SK-N-SH treated with all-trans-retinoic acid at 6 μM for 48 hours (cell line): ENCODE data around the gene MNAT1.

Experiments
- ESRRG ChIP-seq: fragments of 250-450 bp; sonication (Bioruptor Pico); IDR thresholded peaks from 2 replicates; pipeline ENCODE4 v1.6.1; 2021; ENCODE audit warnings: mild to moderate bottlenecking
- ISL1 ChIP-seq: fragments of 250-450 bp; sonication (Bioruptor Pico); IDR thresholded peaks from 2 replicates; pipeline ENCODE4 v2.1.2; 2022; ENCODE audit warnings: mild to moderate bottlenecking, moderate library complexity
- PPARA ChIP-seq: fragments of 250-450 bp; sonication (Bioruptor Pico); IDR thresholded peaks from 2 replicates; pipeline ENCODE4 v1.5.0; 2020; ENCODE audit warnings: mild to moderate bottlenecking, borderline replicate concordance
- TOX ChIP-seq: fragments of 250-450 bp; sonication (Bioruptor Pico); IDR thresholded peaks from 2 replicates; pipeline ENCODE4 v1.8.0; 2021; ENCODE audit warnings: mild to moderate bottlenecking, moderate library complexity, borderline replicate concordance
- ZNF565 ChIP-seq: fragments of 450-650 bp; formaldehyde crosslinking; conservative IDR thresholded peaks from 2 replicates; pipeline ENCODE4 v1.5.0; 2020; ENCODE audit warnings: low read depth, mild to moderate bottlenecking, moderate library complexity
- TF ChIP-seq, protein P1 (sequence below): fragments of 250-450 bp; sonication (Bioruptor Pico); IDR thresholded peaks from 2 replicates; pipeline ENCODE4 v1.8.0; 2020; ENCODE audit warnings: mild to moderate bottlenecking, moderate library complexity, borderline replicate concordance

DNA sequence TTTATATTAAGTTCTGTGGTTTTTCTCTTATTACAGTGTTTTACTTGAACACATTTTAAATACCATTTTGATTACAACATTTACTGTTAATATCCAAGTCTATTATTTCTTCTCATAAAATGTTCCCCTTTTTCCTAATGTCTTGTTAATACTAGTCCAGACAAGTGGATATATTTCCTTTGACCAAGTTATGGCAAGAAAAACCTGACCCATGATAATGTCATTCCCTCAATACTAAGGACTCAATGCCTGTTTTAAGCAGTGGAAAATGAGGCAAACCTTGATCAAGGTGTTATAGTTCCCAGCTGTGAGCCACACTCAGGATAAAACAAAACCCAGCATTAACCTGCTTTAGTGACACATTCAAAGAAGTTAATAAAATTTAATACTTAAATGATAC lies 234.1 kb downstream of the MNAT1 start:
- no peak for TF ChIP-seq ESRRG (CRISPR knock-in tag)
- TF ChIP-seq TOX (CRISPR knock-in tag), result no peak
- TF ChIP-seq, protein P1, sequence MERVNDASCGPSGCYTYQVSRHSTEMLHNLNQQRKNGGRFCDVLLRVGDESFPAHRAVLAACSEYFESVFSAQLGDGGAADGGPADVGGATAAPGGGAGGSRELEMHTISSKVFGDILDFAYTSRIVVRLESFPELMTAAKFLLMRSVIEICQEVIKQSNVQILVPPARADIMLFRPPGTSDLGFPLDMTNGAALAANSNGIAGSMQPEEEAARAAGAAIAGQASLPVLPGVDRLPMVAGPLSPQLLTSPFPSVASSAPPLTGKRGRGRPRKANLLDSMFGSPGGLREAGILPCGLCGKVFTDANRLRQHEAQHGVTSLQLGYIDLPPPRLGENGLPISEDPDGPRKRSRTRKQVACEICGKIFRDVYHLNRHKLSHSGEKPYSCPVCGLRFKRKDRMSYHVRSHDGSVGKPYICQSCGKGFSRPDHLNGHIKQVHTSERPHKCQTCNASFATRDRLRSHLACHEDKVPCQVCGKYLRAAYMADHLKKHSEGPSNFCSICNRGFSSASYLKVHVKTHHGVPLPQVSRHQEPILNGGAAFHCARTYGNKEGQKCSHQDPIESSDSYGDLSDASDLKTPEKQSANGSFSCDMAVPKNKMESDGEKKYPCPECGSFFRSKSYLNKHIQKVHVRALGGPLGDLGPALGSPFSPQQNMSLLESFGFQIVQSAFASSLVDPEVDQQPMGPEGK, result no peak
- no peak for TF ChIP-seq PPARA (CRISPR knock-in tag)
- TF ChIP-seq ZNF565 (CRISPR knock-in tag), result no peak
- no peak for TF ChIP-seq ISL1 (CRISPR knock-in tag)
